Activated B cell treated with CpG ODN at 0.5 μM for 24 hours (primary cell): Measurements from ENCODE around the gene AFTPH. TPM values are rescaled to one million over a fixed set of nuclear protein-coding genes. Genes with fewer than 3 reads are reported as not detected.

Experiments
- ATAC-seq: fragments of 200-7000 bp; cut with Tn5 transposase; one replicate; pipeline ENCODE4 v1.10.0; 2021; ENCODE audit warnings: low read depth, mild to moderate bottlenecking, moderate library complexity
- CTCF ChIA-PET: fragments of 350-600 bp; sonication (Branson Sonifier 250); formaldehyde crosslinking; loops from one replicate; lab custom pipeline; 2021; ENCODE audit warnings: antibody characterized with exemption; lab: Charles Lee
- POLR2A ChIA-PET: fragments of 350-600 bp; sonication (Branson Sonifier 250); formaldehyde crosslinking; loops from one replicate; lab custom pipeline; 2021; ENCODE audit warnings: antibody characterized with exemption; lab: Charles Lee
- DNase-seq: peaks from one replicate; pipeline ENCODE4 v3.0.0; 2022
- H3K27ac Mint-ChIP-seq: one replicate; pipeline ENCODE4 v1.8.0; 2020; ENCODE audit warnings: mixed read lengths
- H3K27me3 Mint-ChIP-seq: one replicate; pipeline ENCODE4 v1.8.0; 2021; ENCODE audit warnings: mixed read lengths
- H3K36me3 Mint-ChIP-seq: one replicate; pipeline ENCODE4 v1.8.0; 2021; ENCODE audit warnings: low read depth, mixed read lengths
- H3K4me1 Mint-ChIP-seq: one replicate; pipeline ENCODE4 v1.8.0; 2021; ENCODE audit warnings: mixed read lengths
- H3K4me3 Mint-ChIP-seq: one replicate; pipeline ENCODE4 v1.8.0; 2020; ENCODE audit warnings: mild to moderate bottlenecking, mixed read lengths
- H3K9me3 Mint-ChIP-seq: one replicate; pipeline ENCODE4 v1.8.0; 2020; ENCODE audit warnings: mixed read lengths
- CTCF ChIP-seq: fragments of 200-600 bp; IDR thresholded peaks from one replicate; pipeline ENCODE4 v1.8.0; 2022; ENCODE audit warnings: antibody characterized with exemption, mild to moderate bottlenecking
- intact Hi-C: fragments of 100-400 bp; cut with micrococcal nuclease; formaldehyde crosslinking; loops from one replicate; pipeline ENCODE4 v1.15.1; 2024
- total RNA-seq: library from RNA; stranded (reverse); gene quantifications from 2 replicates; pipeline ENCODE4 v1.2.3, GENCODE V29; 2022

AFTPH gene
- total RNA-seq, 1 donor from 2014 or later, result 81.3 TPM

GRCh38 chr2:64632835-64633819 lies 109.0 kb downstream of the AFTPH start:
- CTCF ChIA-PET, result interaction anchor here (0.7 to 2.1 kb wide), 2 partner anchors 11 to 21 kb away, joined by 3 to 4 read pairs; partner anchors contain the start of gene SERTAD2
- H3K4me1 Mint-ChIP-seq, result peaks cover 42% of the 10 kb centered on the region

DNA sequence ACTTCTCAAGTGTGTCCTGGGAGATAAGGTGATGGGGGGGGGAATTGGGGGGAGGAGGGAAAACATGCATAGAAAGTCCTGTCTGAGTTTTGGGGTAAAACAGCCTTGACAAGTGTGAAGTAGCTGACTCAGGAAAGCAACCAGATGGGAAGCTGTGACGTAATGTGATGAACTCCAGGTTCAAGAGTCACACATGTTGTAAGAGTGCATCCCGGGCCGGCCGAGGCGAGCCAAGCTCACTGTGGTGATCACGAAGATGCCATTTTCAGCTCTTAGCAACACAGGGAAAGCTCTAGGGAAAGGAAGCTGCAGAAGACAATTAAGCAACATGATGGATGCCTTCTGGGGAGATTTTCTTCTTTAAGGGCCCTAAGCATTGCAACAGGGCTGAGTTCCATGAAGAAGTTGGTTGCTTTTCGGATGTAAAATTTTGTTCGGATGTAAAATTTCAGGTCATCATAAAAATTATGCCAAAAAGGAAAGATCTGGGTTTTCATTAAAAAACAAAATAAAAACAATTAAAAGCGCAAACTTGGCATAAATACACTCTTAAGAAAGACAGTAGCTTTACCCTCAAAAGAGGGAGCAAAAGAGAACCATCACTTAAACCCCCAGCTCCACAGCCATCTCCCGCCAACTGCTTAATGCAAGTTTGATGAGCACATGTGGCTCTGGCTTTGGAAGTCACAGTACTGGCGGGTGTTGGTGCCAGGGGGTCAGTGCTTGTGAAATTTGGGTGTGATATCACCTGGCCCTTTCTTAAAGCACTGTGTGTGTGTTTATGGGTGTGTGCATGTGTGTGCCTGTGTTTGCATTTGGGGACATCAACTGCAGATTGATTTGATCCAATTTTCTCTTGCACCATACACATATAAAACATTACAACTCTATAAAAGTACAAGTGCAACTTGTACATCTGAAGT lies 110.5 kb downstream of the AFTPH start:
- Mint-ChIP-seq H3K27me3 (no peaks in the 10 kb centered on the region), H3K27ac (peak overlapping the region; percentile 30), H3K4me1 (peaks cover 54% of the 10 kb centered on the region), H3K36me3 (peaks cover 59% of the 10 kb centered on the region), H3K9me3 (no peaks in the 10 kb centered on the region), H3K4me3 (no peak overlapping the region)
- POLR2A ChIA-PET, result interaction anchor here (0.7 to 1.0 kb wide), 4 partner anchors 28 to 230 kb away, joined by 3 to 5 read pairs (median 4); no protein-coding TSS in a partner anchor
- no peak for DNase-seq
- ATAC-seq, result no peak
- intact Hi-C loops, result no loop called here
- TF ChIP-seq CTCF, result no peak
- CTCF ChIA-PET, result interaction anchor here (1.0 to 2.1 kb wide), 2 partner anchors 10 to 13 kb away, joined by 3 to 4 read pairs; no protein-coding TSS in a partner anchor

More at GRCh38 chr2:64632835-64633819, 109.0 kb downstream of the AFTPH start:
- ATAC-seq (no peak), DNase-seq (no peak)
- Mint-ChIP-seq H3K9me3 (no peaks in the 10 kb centered on the region), H3K27ac (peak overlapping the region; percentile 62), H3K36me3 (peaks cover 63% of the 10 kb centered on the region), H3K27me3 (no peaks in the 10 kb centered on the region), H3K4me3 (no peak overlapping the region)
- POLR2A ChIA-PET, result interaction anchor here (0.6 to 0.8 kb wide), 2 partner anchors 93 to 125 kb away, joined by 3 to 5 read pairs; no protein-coding TSS in a partner anchor
- intact Hi-C loops, result no loop called here
- TF ChIP-seq CTCF, result no peak

DNA sequence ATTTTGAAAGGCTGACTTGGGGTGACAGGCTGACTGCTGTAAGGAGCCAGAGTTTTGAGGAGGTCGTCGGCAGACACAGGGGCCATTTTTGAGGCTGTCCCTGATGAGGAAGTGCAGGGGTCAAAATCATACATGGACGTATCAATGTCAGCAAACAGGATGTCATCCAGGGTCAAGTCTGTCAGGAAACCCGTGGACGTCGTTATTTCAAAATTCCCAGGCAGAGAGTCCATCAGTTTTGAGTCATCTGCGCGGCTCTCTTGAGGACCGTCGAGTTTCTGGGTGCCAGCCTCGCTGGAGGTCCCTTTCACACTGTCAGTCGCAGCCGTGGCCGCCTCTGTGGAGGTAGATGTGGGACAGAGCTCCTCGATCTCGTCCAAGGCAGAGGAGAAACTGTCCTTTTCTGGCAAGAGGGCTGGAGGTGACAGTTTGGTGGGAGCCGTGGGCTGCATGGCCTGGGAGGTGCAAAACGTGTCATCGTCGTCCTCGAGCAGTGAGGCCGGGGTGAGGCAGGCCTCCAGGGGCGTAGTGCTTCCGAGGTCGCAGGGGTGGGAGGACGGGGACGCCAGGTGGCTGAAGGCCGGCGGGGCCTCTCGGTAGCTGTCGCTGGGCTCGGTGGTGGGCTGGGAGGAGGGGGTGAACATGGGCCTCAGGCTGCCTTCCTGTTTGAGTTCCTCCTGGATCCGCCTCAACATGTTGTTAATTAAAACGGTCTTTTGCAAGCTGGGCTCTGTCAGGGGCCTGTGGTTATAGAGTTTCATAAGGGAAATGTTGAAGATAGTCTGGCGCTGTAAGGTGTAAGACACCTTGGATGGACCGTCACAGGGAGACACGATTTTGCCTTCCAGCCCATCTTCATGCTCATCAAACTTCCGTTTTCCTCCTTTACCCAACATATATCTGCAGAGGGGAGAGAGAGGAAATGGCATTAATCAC lies 112.1 kb downstream of the AFTPH start:
- peak; percentile 48 for ATAC-seq
- Mint-ChIP-seq H3K27me3 (no peaks in the 10 kb centered on the region), H3K36me3 (peaks cover 47% of the 10 kb centered on the region), H3K4me1 (peaks cover 71% of the 10 kb centered on the region), H3K4me3 (peak overlapping the region; percentile 68), H3K9me3 (no peaks in the 10 kb centered on the region), H3K27ac (peak overlapping the region; percentile 94)
- ChIA-PET POLR2A (interaction anchor here (0.6 to 5.9 kb wide), 16 partner anchors 9 to 355 kb away, joined by 3 to 54 read pairs (median 5); partner anchors contain the start of gene SERTAD2), CTCF (interaction anchor here (0.6 to 2.0 kb wide), 8 partner anchors 8 to 93 kb away, joined by 3 to 7 read pairs (median 4); no protein-coding TSS in a partner anchor)
- TF ChIP-seq CTCF, result no peak
- no peak for DNase-seq
- intact Hi-C loops, result loop anchor here (1.0 kb wide), 2 partner anchors 8 to 10 kb away; no protein-coding TSS in a partner anchor

- POLR2A ChIA-PET, result interaction anchor here (0.6 to 5.9 kb wide), 14 partner anchors 8 to 223 kb away, joined by 3 to 54 read pairs (median 5); partner anchors contain the start of gene SERTAD2
- ATAC-seq, result peak; percentile 72
- peaks cover 80% of the 10 kb centered on the region for H3K4me1 Mint-ChIP-seq
Measured at GRCh38 chr2:64637000-64637635, 113.0 kb downstream of the AFTPH start.

More at GRCh38 chr2:64637000-64637635, 113.0 kb downstream of the AFTPH start:
- CTCF ChIA-PET, result interaction anchor here (0.6 to 2.0 kb wide), 10 partner anchors 7 to 92 kb away, joined by 3 to 7 read pairs (median 4); partner anchors contain the start of gene SERTAD2
- Mint-ChIP-seq H3K9me3 (no peaks in the 10 kb centered on the region), H3K27ac (peak overlapping the region; percentile 94), H3K4me3 (peak overlapping the region; percentile 68), H3K36me3 (peaks cover 47% of the 10 kb centered on the region), H3K27me3 (no peaks in the 10 kb centered on the region)
- no peak for DNase-seq
- intact Hi-C loops, result loop anchor here (1.0 kb wide), 3 partner anchors 7 to 112 kb away; no protein-coding TSS in a partner anchor
- no peak for TF ChIP-seq CTCF
